Stimulated activated CD4-positive, alpha-beta T cell treated with anti-CD3 and anti-CD28 coated beads, Interleukin-2, amount 100 ng/mL, for 24 hours (primary cell): ENCODE results near the gene PDK3.

Experiments used
- DNase-seq, 2 donors: peaks; one replicate each; pipeline ENCODE4 v3.0.0-alpha.2; 2020

The PDK3 gene

GRCh38 chrX:24563291-24564010 is 98.4 kb downstream of the PDK3 start:
- DNase-seq = no peak

GRCh38 chrX:24566240-24566639 is 101.2 kb downstream of the PDK3 start:
- no peak for DNase-seq

DNA sequence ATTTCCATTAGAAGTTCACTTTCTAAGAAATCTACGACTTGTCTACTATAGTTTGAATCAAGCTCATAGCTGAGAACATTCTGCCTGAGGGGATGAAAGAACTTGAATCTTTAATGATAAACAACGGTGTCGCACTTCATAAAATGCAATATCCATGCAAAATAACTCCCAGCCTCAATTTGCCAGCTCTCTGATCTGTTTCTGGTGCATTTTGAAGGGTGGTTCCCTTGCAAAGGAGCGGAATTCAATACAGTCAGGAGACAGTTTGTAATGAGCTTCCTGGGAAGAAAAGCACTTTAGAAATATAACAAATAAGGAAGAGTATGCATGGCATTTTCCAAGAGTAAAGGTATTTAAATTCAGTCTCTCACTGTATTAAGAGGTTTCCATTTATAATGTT is 102.1 kb downstream of the PDK3 start:
- DNase-seq = no peak

GRCh38 chrX:24574743-24575142 is 109.7 kb downstream of the PDK3 start:
- no peak for DNase-seq

DNA sequence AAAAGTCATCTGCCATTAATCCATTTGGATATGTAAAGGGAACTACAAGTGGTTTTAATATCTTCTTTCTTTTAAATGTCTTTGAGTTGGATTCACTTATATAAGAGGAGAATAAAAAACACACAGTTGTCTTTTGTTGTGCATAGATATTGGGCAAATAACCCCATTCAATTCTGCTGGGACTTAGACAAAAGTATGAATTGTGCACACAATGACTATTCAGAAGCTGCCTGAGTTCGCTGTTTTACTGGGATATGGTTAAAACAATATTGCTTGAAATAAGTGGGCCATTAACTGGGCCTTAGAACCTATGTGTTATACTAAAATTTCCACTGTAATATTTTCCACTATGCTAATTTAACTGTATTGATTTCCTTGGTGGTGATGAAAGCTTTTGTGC is 110.4 kb downstream of the PDK3 start:
- DNase-seq = no peak

DNA sequence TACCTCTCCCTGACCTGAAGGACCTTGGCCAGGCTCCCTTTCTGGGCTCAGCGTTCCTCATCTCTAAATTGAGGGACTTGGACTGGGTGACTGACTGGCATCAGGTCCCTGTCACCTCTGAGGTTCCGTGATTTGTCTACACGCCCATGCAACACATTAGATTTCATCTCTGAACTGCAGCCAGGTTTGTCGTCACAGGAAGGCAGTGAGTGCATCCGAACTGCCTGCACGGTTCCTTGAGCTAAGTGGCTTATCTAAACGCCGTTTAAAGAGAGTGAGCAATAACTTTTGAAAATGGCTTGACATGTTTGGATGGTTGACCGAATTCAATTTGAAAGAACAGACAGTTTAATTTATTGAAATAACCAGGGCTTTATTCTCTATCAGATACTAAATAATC is 112.0 kb downstream of the PDK3 start:
- no peak for DNase-seq
